ENCODE measurements around the gene PTPN5.
"Not testable (repeated sequence)": the region's sequence is repeated elsewhere in the genome, so short reads cannot be mapped to it uniquely, and the experiment has no call there.

PTPN5 gene

DNA sequence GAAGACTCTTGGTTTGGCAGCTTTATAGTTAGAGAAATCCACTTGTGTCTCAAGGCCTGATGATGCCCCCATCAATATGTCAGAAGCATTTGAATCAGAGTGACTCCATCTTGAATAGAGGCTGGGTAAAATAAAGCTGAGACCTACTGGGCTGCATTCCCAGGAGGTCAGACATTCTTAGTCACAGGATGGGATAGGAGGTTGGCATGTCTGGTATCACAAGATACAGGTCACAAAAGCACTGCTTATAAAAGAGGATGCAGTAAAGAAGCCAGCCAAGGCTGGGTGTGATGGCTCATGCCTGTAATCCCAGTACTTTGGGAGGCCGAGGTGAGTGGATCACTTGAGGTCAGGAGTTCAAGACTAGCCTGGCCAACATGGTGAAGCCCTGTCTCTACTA lies 109.6 kb downstream of the PTPN5 start:
- not testable (repeated sequence) for DNase-seq (ENCODE audit: low read depth in 2 of 2)
